ENCODE measurements around the gene PUSL1.
A peak's percentile ranks its signal among the peaks of the same experiment; 100 is the strongest.

PUSL1 gene

DNA sequence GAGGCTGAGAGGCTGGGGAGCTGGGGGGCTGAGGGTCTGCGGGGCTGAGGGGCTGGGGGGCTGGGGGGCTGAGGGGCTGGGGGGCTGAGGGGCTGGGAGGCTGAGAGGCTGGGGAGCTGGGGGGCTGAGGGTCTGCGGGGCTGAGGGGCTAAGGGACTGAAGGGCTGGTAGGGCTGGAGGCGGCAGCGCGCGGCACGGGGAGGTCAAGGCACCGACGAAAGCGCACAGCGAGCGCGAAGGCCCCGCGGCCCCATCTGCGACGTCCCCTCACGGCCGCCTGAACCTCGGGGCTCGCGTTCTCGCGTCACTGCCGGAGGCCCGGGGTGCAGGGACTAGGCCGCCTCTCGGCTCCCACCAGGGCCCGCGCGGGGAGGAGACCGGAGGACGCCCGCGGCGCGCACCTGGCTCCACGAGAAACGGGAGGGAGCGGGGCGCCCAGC, 15.7 kb downstream of the PUSL1 start:
- DNase-seq (ENCODE audit: low read depth, low spot score) = no peak

DNA sequence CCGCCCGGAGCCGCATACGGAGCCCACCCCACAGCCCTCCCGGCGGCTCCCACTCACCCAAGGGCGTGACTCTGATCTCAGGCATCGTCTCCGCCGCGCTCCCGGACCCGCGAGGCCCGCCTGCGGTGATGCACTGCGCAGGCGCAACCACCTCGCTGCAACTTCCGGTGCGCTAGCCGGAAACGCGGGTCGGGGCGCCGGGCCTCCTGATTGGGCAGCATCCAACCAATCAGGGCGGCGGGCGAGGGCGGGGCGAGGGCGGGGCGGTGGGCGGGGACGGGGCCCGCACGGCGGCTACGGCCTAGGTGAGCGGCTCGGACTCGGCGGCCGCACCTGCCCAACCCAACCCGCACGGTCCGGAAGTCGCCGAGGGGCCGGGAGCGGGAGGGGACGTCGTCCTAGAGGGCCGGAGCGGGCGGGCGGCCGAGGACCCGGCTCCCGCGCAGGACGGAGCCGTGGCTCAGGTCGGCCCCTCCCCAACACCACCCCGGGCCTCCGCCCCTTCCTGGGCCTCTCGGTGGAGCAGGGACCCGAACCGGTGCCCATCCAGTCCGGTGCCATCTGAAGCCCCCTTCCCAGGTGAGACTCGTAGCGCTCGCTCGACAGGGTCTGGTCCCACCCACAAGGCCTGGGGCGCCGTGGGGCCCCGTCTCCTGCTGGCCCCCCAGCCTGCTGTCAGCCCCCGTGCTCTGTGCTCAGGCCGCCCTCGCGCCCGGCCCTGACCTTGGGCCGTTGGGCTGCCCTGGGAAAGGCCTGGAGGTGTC, 16.3 kb downstream of the PUSL1 start, which contains the start of the genes CPTP and INTS11:
TSS of gene CPTP (plus strand) at position 279 of the 764 bp plus-strand sequence. CDS start 2,109 bp downstream, outside the sequence.
TSS of gene INTS11 (minus strand) at position 137 of the 764 bp plus-strand sequence. CDS start at position 85, 52 bp downstream.
- DNase-seq (ENCODE audit: low read depth, low spot score) = peak; percentile 97

DNA sequence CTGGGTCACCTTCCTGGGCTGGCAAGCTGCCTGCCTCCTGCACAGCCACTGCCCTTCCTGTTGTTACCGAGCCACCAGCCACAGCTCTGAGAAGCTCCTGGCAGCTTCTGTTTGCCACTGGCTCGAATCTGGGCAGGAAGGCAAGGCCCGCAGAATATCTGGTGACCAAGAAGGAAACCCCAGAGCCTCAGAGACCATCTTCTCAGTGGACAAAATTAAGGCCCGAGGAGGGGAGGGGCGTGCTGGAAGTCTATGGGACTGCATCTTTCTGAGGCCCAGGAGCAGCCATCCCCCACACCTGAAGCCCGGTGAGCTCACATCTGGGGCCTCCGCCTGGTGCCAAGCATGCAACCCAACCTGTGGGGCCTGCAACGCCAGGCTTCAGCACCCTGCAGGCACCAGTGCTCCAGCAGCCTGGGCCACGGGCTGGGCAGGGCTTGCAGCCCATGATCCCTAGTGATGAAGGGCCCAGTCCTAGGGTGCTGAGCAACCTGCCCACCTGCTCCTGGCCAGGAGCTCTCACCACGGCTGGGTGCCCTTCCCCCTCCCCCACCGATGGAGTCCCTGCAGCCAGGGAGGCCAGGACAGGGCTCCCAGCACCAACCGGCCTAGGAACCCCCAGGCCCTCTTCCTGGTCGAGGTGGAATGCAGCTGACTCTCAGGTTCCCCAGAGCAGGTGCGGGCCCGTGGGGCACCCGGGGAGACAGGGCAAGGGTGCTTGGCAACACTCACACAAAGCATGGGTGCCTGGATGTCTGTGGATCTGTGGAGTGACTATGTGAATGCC, 17.1 kb downstream of the PUSL1 start:
- no peak for DNase-seq (ENCODE audit: low read depth, low spot score)

DNA sequence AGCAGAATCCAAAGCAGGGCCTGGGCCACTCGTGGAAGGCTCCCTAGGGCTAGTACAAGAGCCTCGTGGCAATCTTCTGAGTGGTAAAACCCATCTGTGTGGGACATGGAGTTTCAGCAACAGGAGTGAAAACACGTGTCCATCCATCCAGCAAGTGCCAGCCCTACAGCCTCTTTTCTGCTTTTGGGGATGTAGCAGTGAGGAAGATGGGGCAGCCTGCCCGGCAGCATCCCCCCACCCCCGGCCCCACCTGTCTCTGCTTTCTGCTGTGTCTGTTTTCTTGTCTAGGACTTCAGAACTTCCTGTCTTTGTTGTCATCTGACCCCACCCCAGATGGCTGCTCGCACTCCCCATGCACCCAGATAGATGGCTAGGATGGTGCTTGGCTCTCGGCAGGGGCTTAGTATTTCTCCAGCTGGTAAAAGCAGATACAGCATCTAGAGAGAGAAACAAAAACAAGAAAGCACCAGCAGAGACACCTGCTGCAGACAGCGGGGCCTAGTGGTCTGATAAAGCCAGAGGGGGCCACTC, 17.7 kb downstream of the PUSL1 start:
- DNase-seq (ENCODE audit: low read depth, low spot score) = no peak

DNA sequence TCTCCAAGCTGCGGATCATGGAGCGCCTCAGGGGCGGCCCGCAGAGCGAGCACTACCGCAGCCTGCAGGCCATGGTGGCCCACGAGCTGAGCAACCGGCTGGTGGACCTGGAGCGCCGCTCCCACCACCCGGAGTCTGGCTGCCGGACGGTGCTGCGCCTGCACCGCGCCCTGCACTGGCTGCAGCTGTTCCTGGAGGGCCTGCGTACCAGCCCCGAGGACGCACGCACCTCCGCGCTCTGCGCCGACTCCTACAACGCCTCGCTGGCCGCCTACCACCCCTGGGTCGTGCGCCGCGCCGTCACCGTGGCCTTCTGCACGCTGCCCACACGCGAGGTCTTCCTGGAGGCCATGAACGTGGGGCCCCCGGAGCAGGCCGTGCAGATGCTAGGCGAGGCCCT, 18.9 kb downstream of the PUSL1 start:
- DNase-seq (ENCODE audit: low read depth, low spot score) = no peak

DNA sequence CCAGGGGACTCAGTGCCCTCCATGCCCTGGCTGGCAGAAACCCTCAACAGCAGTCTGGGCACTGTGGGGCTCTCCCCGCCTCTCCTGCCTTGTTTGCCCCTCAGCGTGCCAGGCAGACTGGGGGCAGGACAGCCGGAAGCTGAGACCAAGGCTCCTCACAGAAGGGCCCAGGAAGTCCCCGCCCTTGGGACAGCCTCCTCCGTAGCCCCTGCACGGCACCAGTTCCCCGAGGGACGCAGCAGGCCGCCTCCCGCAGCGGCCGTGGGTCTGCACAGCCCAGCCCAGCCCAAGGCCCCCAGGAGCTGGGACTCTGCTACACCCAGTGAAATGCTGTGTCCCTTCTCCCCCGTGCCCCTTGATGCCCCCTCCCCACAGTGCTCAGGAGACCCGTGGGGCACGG, 19.9 kb downstream of the PUSL1 start:
- no peak for DNase-seq (ENCODE audit: low read depth, low spot score)

DNA sequence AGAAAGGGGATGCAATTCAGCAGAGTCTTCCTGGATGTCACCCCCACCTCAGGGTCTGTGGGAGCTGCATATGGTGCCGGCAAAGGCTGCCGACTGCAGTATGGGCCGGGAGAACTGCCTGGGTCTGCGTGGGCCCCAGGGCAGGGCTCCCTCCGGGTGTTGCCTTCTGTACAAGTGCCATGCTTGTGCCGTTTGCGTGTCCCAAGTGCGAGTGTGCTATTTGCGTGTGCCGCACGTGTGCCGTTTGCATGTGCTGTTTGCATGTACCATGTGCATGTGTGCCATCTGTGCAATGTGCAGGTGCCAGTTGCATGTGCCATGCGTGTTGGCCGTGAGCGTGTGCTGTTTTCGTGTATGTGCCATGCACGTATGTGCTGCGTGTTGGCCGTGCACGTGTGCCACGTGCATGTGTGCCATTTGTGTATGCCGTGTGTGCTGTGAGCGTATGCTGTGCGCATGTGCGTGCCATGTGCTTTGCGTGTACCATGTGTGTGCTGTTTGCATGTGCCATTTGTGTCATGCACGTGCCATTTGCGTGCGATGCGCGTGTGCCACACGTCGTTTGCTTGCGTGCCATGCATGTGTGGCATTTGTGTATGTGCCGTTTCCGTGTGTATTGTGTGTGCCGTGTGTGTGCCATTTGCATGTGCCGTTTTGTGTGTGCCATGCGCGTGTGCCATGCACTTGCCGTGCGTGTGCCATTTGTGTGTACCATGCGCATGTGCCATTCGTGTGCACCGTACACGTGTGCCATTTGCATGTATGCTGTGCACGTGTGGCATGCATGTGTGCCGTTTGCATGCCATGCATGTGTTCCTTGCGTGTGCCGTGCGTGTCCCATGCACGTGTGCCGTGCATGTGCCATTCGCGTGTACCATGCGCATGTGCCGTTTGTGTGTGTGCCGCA, 21.2 kb downstream of the PUSL1 start:
- DNase-seq (ENCODE audit: low read depth, low spot score) = no peak

DNA sequence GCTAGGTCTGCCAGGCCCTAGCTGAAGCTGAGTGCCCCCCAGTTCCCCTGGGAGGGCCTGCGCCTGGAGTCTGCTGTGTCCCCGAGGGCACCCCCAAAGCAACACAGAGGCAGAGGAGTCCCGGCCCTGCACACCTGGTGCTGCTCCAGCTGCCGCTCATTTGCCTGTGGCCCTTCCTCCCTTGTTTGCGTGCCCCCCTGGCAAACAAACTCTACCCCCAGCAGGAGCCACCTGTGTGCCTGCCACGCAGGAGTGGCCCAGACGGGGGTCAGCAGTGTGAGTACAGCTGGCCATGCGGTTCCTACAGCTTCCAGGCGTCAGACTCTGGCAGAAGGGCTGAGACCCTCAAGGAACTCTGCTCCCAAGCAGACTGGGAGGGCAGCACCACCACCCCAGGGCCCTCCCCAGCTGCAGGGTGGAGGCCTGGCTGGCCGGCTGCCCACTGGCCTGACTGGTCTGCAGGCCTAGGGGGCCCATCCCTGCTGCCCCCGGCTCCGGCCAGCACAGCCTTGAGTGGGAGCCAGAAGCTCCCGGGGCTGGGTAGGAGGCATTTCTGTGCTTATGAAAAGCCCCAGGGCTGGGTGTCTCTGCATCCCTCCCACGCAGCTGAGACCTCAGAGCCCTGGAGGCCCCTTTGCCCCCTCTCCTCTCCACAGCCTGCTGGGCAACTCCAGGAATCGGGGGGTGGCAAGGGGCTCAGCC, 22.1 kb downstream of the PUSL1 start:
- no peak for DNase-seq (ENCODE audit: low read depth, low spot score)

DNA sequence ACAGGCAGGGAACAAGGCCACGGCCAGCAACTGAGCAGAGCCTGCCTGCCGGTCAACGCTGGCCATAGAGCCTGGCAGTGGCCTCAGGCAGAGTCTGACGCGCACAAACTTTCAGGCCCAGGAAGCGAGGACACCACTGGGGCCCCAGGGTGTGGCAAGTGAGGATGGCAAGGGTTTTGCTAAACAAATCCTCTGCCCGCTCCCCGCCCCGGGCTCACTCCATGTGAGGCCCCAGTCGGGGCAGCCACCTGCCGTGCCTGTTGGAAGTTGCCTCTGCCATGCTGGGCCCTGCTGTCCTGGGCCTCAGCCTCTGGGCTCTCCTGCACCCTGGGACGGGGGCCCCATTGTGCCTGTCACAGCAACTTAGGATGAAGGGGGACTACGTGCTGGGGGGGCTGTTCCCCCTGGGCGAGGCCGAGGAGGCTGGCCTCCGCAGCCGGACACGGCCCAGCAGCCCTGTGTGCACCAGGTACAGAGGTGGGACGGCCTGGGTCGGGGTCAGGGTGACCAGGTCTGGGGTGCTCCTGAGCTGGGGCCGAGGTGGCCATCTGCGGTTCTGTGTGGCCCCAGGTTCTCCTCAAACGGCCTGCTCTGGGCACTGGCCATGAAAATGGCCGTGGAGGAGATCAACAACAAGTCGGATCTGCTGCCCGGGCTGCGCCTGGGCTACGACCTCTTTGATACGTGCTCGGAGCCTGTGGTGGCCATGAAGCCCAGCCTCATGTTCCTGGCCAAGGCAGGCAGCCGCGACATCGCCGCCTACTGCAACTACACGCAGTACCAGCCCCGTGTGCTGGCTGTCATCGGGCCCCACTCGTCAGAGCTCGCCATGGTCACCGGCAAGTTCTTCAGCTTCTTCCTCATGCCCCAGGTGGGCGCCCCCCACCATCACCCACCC, 22.9 kb downstream of the PUSL1 start, which contains the start of gene TAS1R3:
TSS of gene TAS1R3 (plus strand) at position 213 of the 898 bp plus-strand sequence. CDS start at position 279, 66 bp downstream.
- DNase-seq (ENCODE audit: low read depth, low spot score) = no peak

DNA sequence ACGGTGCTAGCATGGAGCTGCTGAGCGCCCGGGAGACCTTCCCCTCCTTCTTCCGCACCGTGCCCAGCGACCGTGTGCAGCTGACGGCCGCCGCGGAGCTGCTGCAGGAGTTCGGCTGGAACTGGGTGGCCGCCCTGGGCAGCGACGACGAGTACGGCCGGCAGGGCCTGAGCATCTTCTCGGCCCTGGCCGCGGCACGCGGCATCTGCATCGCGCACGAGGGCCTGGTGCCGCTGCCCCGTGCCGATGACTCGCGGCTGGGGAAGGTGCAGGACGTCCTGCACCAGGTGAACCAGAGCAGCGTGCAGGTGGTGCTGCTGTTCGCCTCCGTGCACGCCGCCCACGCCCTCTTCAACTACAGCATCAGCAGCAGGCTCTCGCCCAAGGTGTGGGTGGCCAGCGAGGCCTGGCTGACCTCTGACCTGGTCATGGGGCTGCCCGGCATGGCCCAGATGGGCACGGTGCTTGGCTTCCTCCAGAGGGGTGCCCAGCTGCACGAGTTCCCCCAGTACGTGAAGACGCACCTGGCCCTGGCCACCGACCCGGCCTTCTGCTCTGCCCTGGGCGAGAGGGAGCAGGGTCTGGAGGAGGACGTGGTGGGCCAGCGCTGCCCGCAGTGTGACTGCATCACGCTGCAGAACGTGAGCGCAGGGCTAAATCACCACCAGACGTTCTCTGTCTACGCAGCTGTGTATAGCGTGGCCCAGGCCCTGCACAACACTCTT, 23.8 kb downstream of the PUSL1 start:
- no peak for DNase-seq (ENCODE audit: low read depth, low spot score)

DNA sequence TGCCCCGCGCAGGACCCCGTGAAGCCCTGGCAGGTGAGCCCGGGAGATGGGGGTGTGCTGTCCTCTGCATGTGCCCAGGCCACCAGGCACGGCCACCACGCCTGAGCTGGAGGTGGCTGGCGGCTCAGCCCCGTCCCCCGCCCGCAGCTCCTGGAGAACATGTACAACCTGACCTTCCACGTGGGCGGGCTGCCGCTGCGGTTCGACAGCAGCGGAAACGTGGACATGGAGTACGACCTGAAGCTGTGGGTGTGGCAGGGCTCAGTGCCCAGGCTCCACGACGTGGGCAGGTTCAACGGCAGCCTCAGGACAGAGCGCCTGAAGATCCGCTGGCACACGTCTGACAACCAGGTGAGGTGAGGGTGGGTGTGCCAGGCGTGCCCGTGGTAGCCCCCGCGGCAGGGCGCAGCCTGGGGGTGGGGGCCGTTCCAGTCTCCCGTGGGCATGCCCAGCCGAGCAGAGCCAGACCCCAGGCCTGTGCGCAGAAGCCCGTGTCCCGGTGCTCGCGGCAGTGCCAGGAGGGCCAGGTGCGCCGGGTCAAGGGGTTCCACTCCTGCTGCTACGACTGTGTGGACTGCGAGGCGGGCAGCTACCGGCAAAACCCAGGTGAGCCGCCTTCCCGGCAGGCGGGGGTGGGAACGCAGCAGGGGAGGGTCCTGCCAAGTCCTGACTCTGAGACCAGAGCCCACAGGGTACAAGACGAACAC, 24.5 kb downstream of the PUSL1 start:
- no peak for DNase-seq (ENCODE audit: low read depth, low spot score)

DNA sequence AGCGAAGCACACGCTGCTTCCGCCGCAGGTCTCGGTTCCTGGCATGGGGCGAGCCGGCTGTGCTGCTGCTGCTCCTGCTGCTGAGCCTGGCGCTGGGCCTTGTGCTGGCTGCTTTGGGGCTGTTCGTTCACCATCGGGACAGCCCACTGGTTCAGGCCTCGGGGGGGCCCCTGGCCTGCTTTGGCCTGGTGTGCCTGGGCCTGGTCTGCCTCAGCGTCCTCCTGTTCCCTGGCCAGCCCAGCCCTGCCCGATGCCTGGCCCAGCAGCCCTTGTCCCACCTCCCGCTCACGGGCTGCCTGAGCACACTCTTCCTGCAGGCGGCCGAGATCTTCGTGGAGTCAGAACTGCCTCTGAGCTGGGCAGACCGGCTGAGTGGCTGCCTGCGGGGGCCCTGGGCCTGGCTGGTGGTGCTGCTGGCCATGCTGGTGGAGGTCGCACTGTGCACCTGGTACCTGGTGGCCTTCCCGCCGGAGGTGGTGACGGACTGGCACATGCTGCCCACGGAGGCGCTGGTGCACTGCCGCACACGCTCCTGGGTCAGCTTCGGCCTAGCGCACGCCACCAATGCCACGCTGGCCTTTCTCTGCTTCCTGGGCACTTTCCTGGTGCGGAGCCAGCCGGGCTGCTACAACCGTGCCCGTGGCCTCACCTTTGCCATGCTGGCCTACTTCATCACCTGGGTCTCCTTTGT, 25.3 kb downstream of the PUSL1 start:
- no peak for DNase-seq (ENCODE audit: low read depth, low spot score)

DNA sequence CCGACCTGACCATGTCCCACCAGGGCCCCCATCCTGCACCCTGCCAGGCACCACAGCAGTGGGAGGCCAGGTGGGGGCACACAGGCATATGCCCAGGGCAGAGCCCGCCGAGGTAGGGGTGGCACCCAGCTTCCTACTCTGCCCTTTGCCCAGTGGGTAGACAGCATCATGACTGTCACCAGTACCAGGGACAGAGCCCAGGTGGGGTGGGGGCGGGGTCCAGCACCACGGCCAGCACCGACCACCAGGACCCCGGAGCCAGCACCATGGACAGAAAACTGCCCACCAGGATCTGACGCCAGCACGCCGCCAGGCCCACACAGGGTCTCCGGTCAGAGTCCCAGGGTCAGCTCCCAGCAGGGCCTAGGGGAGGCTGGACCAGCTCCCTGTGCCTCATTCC, 26.4 kb downstream of the PUSL1 start:
- no peak for DNase-seq (ENCODE audit: low read depth, low spot score)

DNA sequence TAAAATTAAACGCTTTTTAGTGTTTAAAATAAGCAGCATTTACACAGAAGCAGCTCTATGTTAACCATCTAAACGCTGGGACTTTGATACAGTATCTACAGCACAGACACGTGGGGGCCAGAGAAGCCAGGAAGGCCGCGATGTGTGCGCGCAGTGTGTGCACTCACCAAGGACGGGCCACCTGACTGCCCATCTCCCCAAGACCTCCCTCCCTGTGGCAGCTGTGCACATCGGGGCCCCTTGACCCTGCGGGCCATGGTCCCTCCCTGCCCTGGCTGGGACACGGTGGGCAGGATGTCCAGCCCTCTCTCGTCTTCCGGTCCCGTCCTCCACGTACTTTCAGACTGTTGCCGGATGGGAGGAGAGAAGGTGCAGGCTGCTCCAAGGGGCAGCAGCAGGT, 26.9 kb downstream of the PUSL1 start:
- DNase-seq (ENCODE audit: low read depth, low spot score) = no peak

DNA sequence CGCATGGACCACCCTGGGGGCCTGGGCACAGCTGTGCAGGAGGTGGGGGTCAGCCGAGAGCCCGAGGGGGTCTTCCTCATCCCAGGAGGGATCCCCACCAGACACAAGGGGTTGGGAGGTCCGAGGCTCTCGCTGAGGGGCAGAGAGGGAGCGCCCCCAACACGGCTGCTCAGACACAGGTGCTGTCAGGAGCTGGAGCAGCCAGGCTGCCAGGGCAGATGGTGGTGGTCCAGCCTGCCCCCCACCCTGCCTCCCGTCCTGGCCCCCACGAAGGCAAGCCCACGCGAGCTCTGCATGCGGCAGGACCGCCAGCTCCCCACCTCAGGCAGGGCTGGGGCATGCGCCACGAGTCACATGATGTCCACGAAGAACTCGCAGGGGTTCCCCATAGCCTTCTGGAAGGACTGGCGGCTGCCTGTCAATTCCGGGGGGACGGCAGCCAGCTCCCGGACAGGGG, 27.4 kb downstream of the PUSL1 start:
- DNase-seq (ENCODE audit: low read depth, low spot score) = no peak

DNA sequence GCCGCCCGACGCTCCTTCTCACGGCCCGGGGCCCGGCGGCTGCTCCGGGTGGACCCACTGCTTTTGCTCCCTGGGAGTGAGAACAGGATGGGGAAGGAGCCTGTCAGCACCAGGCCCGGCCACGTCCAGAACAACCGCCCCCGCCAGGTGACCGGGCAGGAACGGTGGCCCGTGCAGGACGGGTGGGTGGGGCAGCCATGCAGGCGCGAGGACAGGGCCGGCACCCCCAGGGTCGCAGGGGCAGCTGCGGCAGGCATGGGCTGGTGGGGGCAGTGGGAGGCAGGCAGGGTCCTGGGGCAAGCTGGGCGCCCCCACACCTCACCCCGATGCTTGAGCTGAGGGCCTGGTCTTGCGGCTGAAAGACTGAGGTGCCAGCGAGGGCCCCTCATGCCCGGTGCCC, 28.0 kb downstream of the PUSL1 start:
- no peak for DNase-seq (ENCODE audit: low read depth, low spot score)

DNA sequence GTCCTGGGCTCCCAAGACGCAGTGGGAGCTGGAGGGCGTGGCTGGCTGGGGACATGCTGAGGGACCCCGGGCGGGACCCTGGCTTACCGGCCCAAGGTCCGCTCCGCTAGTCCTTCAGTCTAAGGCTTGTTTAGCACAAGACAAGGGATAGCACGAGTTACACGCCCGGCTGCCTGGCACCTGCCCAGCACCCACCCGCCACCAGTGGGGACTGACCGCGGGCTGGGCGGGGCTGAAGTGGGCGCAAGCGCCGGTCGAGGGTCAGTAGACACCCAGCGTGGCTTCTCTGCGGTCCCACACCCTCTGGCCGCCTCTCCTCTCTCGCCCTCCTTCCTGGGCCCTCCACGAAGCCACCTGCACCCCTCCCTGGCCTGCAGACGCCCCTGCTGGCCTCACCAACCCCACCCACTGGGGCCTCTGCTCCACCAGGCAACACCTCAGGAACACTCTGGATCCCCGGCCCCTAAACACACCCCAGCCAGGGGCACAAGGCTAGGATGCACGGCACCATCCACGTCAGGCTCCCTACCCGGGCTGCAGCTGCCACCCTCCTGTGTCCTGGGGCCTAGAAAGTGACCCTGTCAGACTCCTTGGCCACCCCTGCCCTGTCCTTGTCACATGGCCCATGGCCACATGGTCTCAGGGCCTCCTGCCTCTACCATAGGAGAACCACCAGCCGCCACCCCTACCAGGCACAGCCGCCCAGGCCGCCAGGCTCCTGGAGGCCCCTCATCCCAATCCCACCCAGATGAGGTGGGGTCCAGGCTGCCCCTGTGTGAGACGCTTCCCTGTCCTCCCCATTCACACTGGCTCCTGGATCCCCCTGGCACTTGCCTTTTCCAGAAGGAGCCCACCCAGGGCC, 28.8 kb downstream of the PUSL1 start:
- DNase-seq (ENCODE audit: low read depth, low spot score) = no peak

All from astrocyte of the hippocampus (primary cell).